Upper lobe of left lung (tissue), 6 donors: Measurements from ENCODE around the gene BCAS3. TPM values are rescaled to one million over a fixed set of nuclear protein-coding genes. Genes with fewer than 3 reads are reported as not detected.
A peak's percentile ranks its signal among the peaks of the same experiment; 100 is the strongest.
"Not testable (repeated sequence)": the region's sequence is repeated elsewhere in the genome, so short reads cannot be mapped to it uniquely, and the experiment has no call there.

Experiments used
- ATAC-seq, 2 donors: fragments of 200-7000 bp; cut with Tn5 transposase; one replicate each; pipeline ENCODE4 v1.9.1; 2022; ENCODE audit warnings: mild to moderate bottlenecking in 2 of 2, moderate library complexity in 2 of 2; ENCODE audit not compliant: low FRiP score in 2 of 2
- DNase-seq, 2 donors: peaks; one replicate each; pipeline ENCODE4 v3.0.0-alpha.2; 2019 to 2020
- H3K27ac ChIP-seq, 4 donors: fragments of 200-600 bp; sonication (generic); one replicate each; pipeline ENCODE4 v1.5.1; 2016 to 2019
- H3K27me3 ChIP-seq, 4 donors: fragments of 200-600 bp; sonication (generic); one replicate each; pipeline ENCODE4 v1.5.1; 2017 to 2019
- H3K36me3 ChIP-seq, 4 donors: fragments of 200-600 bp; sonication (generic); one replicate each; pipeline ENCODE4 v1.5.1; 2016 to 2019
- H3K4me1 ChIP-seq, 4 donors: fragments of 200-600 bp; sonication (generic); one replicate each; pipeline ENCODE4 v1.5.1; 2018 to 2019
- H3K4me3 ChIP-seq, 4 donors: fragments of 200-600 bp; sonication (generic); one replicate each; pipeline ENCODE4 v1.5.1; 2017 to 2019; ENCODE audit warnings: mild to moderate bottlenecking in 2 of 4, moderate library complexity in 1 of 4
- H3K9me3 ChIP-seq, 4 donors: fragments of 200-600 bp; sonication (generic); one replicate each; pipeline ENCODE4 v1.5.1; 2018 to 2019
- CTCF ChIP-seq, 6 experiments: fragments of 450-650 bp in 4 of 6; fragments of 200-600 bp in 2 of 6; sonication (generic) in 2 of 6; IDR thresholded peaks; one replicate each; pipeline ENCODE4 v1.5.1; 2016 to 2019; ENCODE audit warnings: antibody characterized with exemption in 6 of 6
- EP300 ChIP-seq, 4 donors: sonication (generic); formaldehyde crosslinking; IDR thresholded peaks; one replicate each; pipeline ENCODE4 v1.5.1; 2017; ENCODE audit warnings: antibody characterized with exemption in 4 of 4, control low read depth in 2 of 4
- POLR2A ChIP-seq, 4 donors: fragments of 450-650 bp; IDR thresholded peaks; one replicate each; pipeline ENCODE4 v1.5.1; 2016 to 2017; ENCODE audit warnings: antibody characterized with exemption in 4 of 4, mild to moderate bottlenecking in 2 of 4
- POLR2AphosphoS5 ChIP-seq, 2 donors: sonication (generic); formaldehyde crosslinking; IDR thresholded peaks; one replicate each; pipeline ENCODE4 v1.5.1; 2017; ENCODE audit warnings: antibody characterized with exemption in 2 of 2
- WGBS, 2 donors: methylation state at CpG; one replicate each; pipeline ENCODE4 v1.1.5; 2017 to 2018; 5-methylcytosine and 5-hydroxymethylcytosine counted together
- total RNA-seq, 6 donors: library from RNA; depleted of rRNA in 4 of 6; stranded (reverse); fragments of >200 nt in 4 of 6; gene quantifications; one replicate each; pipeline versions ENCODE4 v1.1.0 to v1.2.1, GENCODE V29; 2016 to 2021
- donor health status: DM: no; HTN: no; CAD: no; lungs with moderate emphysema.
- donor health status: DM: no; HTN: yes; CAD: no; lungs with severe emphysema.

The BCAS3 gene
- total RNA-seq, 6 donors from 2014 or later = 20.1 to 111 (median 37.0) TPM

GRCh38 chr17:60803059-60803458 lies 125.4 kb downstream of the BCAS3 start:
- no peaks in the 10 kb centered on the region for H3K36me3 ChIP-seq
- H3K4me3 ChIP-seq = no peak overlapping the region
- H3K27ac ChIP-seq = no peak overlapping the region
- H3K27me3 ChIP-seq = no peaks in the 10 kb centered on the region
- H3K9me3 ChIP-seq = no peaks in the 10 kb centered on the region
- no peaks in the 10 kb centered on the region for H3K4me1 ChIP-seq
- TF ChIP-seq EP300 (IDR thresholded peaks at IDR 0.05) (no peak), POLR2AphosphoS5 (IDR thresholded peaks at IDR 0.05) (no peak), POLR2A (IDR thresholded peaks at IDR 0.05) (no peak), CTCF (IDR thresholded peaks at IDR 0.05) (no peak)
- DNase-seq = no peak
- no peak for ATAC-seq
- 93 to 96% methylated on average over 6 of the region's 6 CpGs for whole genome bisulfite sequencing, 2 donors

GRCh38 chr17:60804831-60805230 lies 127.2 kb downstream of the BCAS3 start:
- Histone ChIP-seq H3K27ac (no peak overlapping the region), H3K9me3 (no peaks in the 10 kb centered on the region), H3K4me3 (no peak overlapping the region), H3K36me3 (no peaks in the 10 kb centered on the region), H3K27me3 (no peaks in the 10 kb centered on the region), H3K4me1 (no peaks in the 10 kb centered on the region)
- TF ChIP-seq EP300 (IDR thresholded peaks at IDR 0.05) (no peak), POLR2AphosphoS5 (IDR thresholded peaks at IDR 0.05) (no peak), CTCF (IDR thresholded peaks at IDR 0.05) (no peak), POLR2A (IDR thresholded peaks at IDR 0.05) (no peak)
- no peak for DNase-seq
- WGBS, 2 donors = 94 to 96% methylated on average over 3 of the region's 3 CpGs
- no peak for ATAC-seq

- Histone ChIP-seq H3K4me1 (no peaks in the 10 kb centered on the region), H3K4me3 (no peak overlapping the region), H3K27ac (no peak overlapping the region), H3K36me3 (peaks cover 0 to 5% (median 0%) of the 10 kb centered on the region in 4 donors), H3K27me3 (no peaks in the 10 kb centered on the region), H3K9me3 (peaks cover 0 to 11% (median 2%) of the 10 kb centered on the region in 4 donors)
- WGBS, 2 donors = 89 to 100% methylated on average over 1 of the region's 1 CpG
- ATAC-seq = no peak
- no peak for TF ChIP-seq POLR2A (IDR thresholded peaks at IDR 0.05)
- no peak for TF ChIP-seq POLR2AphosphoS5 (IDR thresholded peaks at IDR 0.05)
- no peak for TF ChIP-seq EP300 (IDR thresholded peaks at IDR 0.05)
- no peak for TF ChIP-seq CTCF (IDR thresholded peaks at IDR 0.05)
- DNase-seq = no peak
Observed at GRCh38 chr17:60809421-60809820, 131.8 kb downstream of the BCAS3 start.

- not testable (repeated sequence) for DNase-seq, ATAC-seq, H3K36me3 ChIP-seq, H3K27me3 ChIP-seq, H3K27ac ChIP-seq, H3K4me1 ChIP-seq, H3K4me3 ChIP-seq
- WGBS, 2 donors = 69 to 80% methylated on average over 2 of the region's 2 CpGs
- H3K9me3 ChIP-seq = peaks cover 0 to 11% (median 2%) of the 10 kb centered on the region in 4 donors
Observed at GRCh38 chr17:60814941-60815340, 137.3 kb downstream of the BCAS3 start.

GRCh38 chr17:60817192-60817591 lies 139.5 kb downstream of the BCAS3 start:
- peaks cover 0 to 11% (median 0%) of the 10 kb centered on the region in 4 donors for H3K9me3 ChIP-seq
- 63 to 76% methylated on average over 1 of the region's 1 CpG for WGBS, 2 donors
- no peaks in the 10 kb centered on the region for H3K4me1 ChIP-seq
- ATAC-seq (no peak), DNase-seq (no peak)
- H3K36me3 ChIP-seq = no peaks in the 10 kb centered on the region
- H3K27me3 ChIP-seq = no peaks in the 10 kb centered on the region
- H3K27ac ChIP-seq = no peak overlapping the region
- TF ChIP-seq EP300 (IDR thresholded peaks at IDR 0.05) = peak in 1 of 4 donors; percentile 11
- no peak for TF ChIP-seq CTCF (IDR thresholded peaks at IDR 0.05)
- H3K4me3 ChIP-seq = no peak overlapping the region
